Measurements from ENCODE around the gene TAS2R7. TPM values are rescaled to one million over a fixed set of nuclear protein-coding genes. Genes with fewer than 3 reads are reported as not detected.

TAS2R7 gene
- total RNA-seq, 1 experiment from 2014 or later, result not detected

- DNase-seq, result no peak
Measured at GRCh38 chr12:10847744-10848143, 45.3 kb upstream of the TAS2R7 start.

GRCh38 chr12:10842862-10843261 is 40.4 kb upstream of the TAS2R7 start:
- BruUV-seq (replicated peaks), result no TSS peak
- Histone ChIP-seq H3K9me3 (ENCODE audit: low read length) (no peaks in the 10 kb centered on the region), H3K4me2 (ENCODE audit: low read length) (no peak overlapping the region), H3K9ac (ENCODE audit: low read length) (no peak overlapping the region), H2AFZ (ENCODE audit: low read length) (no peak overlapping the region), H3K36me3 (ENCODE audit: low read depth, low read length) (no peaks in the 10 kb centered on the region), H3K27me3 (ENCODE audit: low read length) (no peaks in the 10 kb centered on the region), H3K9me2 (replicated peaks; ENCODE audit: low read length) (no peaks in the 10 kb centered on the region), H3K27ac (ENCODE audit: low read length) (no peak overlapping the region), H3K4me1 (ENCODE audit: insufficient read depth, low read length) (no peaks in the 10 kb centered on the region), H4K20me1 (ENCODE audit: low read length) (no peaks in the 10 kb centered on the region), H3K4me3 (ENCODE audit: low read length) (no peak overlapping the region), H3F3A (ENCODE audit: low read length, unreplicated experiment) (no peaks in the 10 kb centered on the region), H3K79me2 (ENCODE audit: low read length) (no peaks in the 10 kb centered on the region)
- intact Hi-C loops (cut with micrococcal nuclease), result no loop called here
- TF ChIP-seq CTCF (conservative IDR thresholded peaks at IDR 0.05; ENCODE audit: low read depth, low read length) (no peak), EZH2phosphoT487 (IDR thresholded peaks at IDR 0.05; ENCODE audit: borderline replicate concordance, low read length) (no peak)
- ChIA-PET POLR2A (ENCODE audit: unreplicated experiment) (no interaction called here), CTCF (no interaction called here)
- DNase-seq (no peak), ATAC-seq (no peak)

More at GRCh38 chr12:10847744-10848143, 45.3 kb upstream of the TAS2R7 start:
- Histone ChIP-seq H2AFZ (ENCODE audit: low read length) (no peak overlapping the region), H3K4me3 (ENCODE audit: low read length) (no peak overlapping the region), H3K9me3 (ENCODE audit: low read length) (no peaks in the 10 kb centered on the region), H3K4me2 (ENCODE audit: low read length) (no peak overlapping the region), H3F3A (ENCODE audit: low read length, unreplicated experiment) (no peaks in the 10 kb centered on the region), H3K27me3 (ENCODE audit: low read length) (no peaks in the 10 kb centered on the region), H3K27ac (ENCODE audit: low read length) (no peak overlapping the region), H4K20me1 (ENCODE audit: low read length) (no peaks in the 10 kb centered on the region), H3K36me3 (ENCODE audit: low read depth, low read length) (no peaks in the 10 kb centered on the region), H3K79me2 (ENCODE audit: low read length) (no peaks in the 10 kb centered on the region), H3K9ac (ENCODE audit: low read length) (no peak overlapping the region), H3K4me1 (ENCODE audit: insufficient read depth, low read length) (peaks cover 30% of the 10 kb centered on the region), H3K9me2 (replicated peaks; ENCODE audit: low read length) (no peaks in the 10 kb centered on the region)
- ChIA-PET CTCF (no interaction called here), POLR2A (ENCODE audit: unreplicated experiment) (no interaction called here)
- no peak for ATAC-seq
- BruUV-seq (replicated peaks), result no TSS peak
- TF ChIP-seq EZH2 (IDR thresholded peaks at IDR 0.05; ENCODE audit: low read length, unreplicated experiment), result no peak
- no peak for TF ChIP-seq EZH2phosphoT487 (IDR thresholded peaks at IDR 0.05; ENCODE audit: borderline replicate concordance, low read length)
- no peak for TF ChIP-seq CTCF (conservative IDR thresholded peaks at IDR 0.05; ENCODE audit: low read depth, low read length)
- intact Hi-C loops (cut with micrococcal nuclease), result no loop called here

GRCh38 chr12:10838461-10838860 is 36.0 kb upstream of the TAS2R7 start:
- H3K27me3 ChIP-seq (ENCODE audit: low read length), result no peaks in the 10 kb centered on the region
- DNase-seq (no peak), ATAC-seq (no peak)
- no peak overlapping the region for H3K4me3 ChIP-seq (ENCODE audit: low read length)
- no peak overlapping the region for H3K27ac ChIP-seq (ENCODE audit: low read length)
- no peaks in the 10 kb centered on the region for H3F3A ChIP-seq (ENCODE audit: low read length, unreplicated experiment)
- POLR2A ChIA-PET (ENCODE audit: unreplicated experiment), result no interaction called here
- no peak overlapping the region for H2AFZ ChIP-seq (ENCODE audit: low read length)
- no peaks in the 10 kb centered on the region for H4K20me1 ChIP-seq (ENCODE audit: low read length)
- no peaks in the 10 kb centered on the region for H3K9me3 ChIP-seq (ENCODE audit: low read length)
- H3K4me2 ChIP-seq (ENCODE audit: low read length), result no peak overlapping the region
- no peaks in the 10 kb centered on the region for H3K9me2 ChIP-seq (replicated peaks; ENCODE audit: low read length)
- TF ChIP-seq EZH2 (IDR thresholded peaks at IDR 0.05; ENCODE audit: low read length, unreplicated experiment), result no peak
- TF ChIP-seq CTCF (conservative IDR thresholded peaks at IDR 0.05; ENCODE audit: low read depth, low read length), result no peak
- no peak for TF ChIP-seq EZH2phosphoT487 (IDR thresholded peaks at IDR 0.05; ENCODE audit: borderline replicate concordance, low read length)
- intact Hi-C loops (cut with micrococcal nuclease), result no loop called here
- no TSS peak for BruUV-seq (replicated peaks)
- H3K9ac ChIP-seq (ENCODE audit: low read length), result no peak overlapping the region
- CTCF ChIA-PET, result no interaction called here
- H3K4me1 ChIP-seq (ENCODE audit: insufficient read depth, low read length), result no peaks in the 10 kb centered on the region
- H3K79me2 ChIP-seq (ENCODE audit: low read length), result no peaks in the 10 kb centered on the region
- H3K36me3 ChIP-seq (ENCODE audit: low read depth, low read length), result no peaks in the 10 kb centered on the region
